NCI-H460 (cell line): Measurements from ENCODE around the gene ALAS2. TPM values are rescaled to one million over a fixed set of nuclear protein-coding genes. Genes with fewer than 3 reads are reported as not detected.
"Not testable (repeated sequence)": the region's sequence is repeated elsewhere in the genome, so short reads cannot be mapped to it uniquely, and the experiment has no call there.

Experiments used
- DNase-seq: peaks from one replicate; pipeline ENCODE4 v3.0.0-alpha.2; 2016; ENCODE audit warnings: low read depth; ENCODE audit errors: extremely low read depth
- total RNA-seq: library from RNA; depleted of rRNA; stranded (reverse); fragments of >200 nt; shearing (Covaris generic); gene quantifications from 2 replicates; pipeline ENCODE4 v1.2.3, GENCODE V29; 2014

ALAS2 gene
- total RNA-seq, 1 experiment from 2014 or later, result not detected

GRCh38 chrX:55006827-55007621 is 23.8 kb downstream of the ALAS2 start:
- no peak for DNase-seq

- no peak for DNase-seq
These were observed 25.5 kb downstream of the ALAS2 start for GRCh38 chrX:55005256-55005655.

- no peak for DNase-seq
These were observed 26.5 kb downstream of the ALAS2 start for GRCh38 chrX:55004231-55004630.

- peak; percentile 90 for DNase-seq
These were observed 30.8 kb downstream of the ALAS2 start, which contains the start of gene APEX2 for GRCh38 chrX:54999717-55000598. TSS of gene APEX2 (plus strand) at chrX:55000363. CDS start at chrX:55000423, 60 bp downstream.

GRCh38 chrX:54995621-54996020 is 35.2 kb downstream of the ALAS2 start:
- DNase-seq, result no peak

- no peak for DNase-seq
These were observed 36.0 kb downstream of the ALAS2 start for GRCh38 chrX:54994668-54995351.

GRCh38 chrX:54994099-54994498 is 36.7 kb downstream of the ALAS2 start, which contains the start of gene PFKFB1:
TSS of gene PFKFB1 (minus strand) at chrX:54994188. CDS start at chrX:54994007, 181 bp downstream.
- DNase-seq, result no peak

GRCh38 chrX:54992911-54993622 is 37.7 kb downstream of the ALAS2 start:
- no peak for DNase-seq

GRCh38 chrX:54991706-54992105 is 39.1 kb downstream of the ALAS2 start:
- no peak for DNase-seq

- DNase-seq, result not testable (repeated sequence)
These were observed 47.5 kb downstream of the ALAS2 start for GRCh38 chrX:54983306-54983705.

GRCh38 chrX:54980334-54980733 is 50.4 kb downstream of the ALAS2 start:
- DNase-seq, result no peak

- no peak for DNase-seq
These were observed 51.3 kb downstream of the ALAS2 start for GRCh38 chrX:54979432-54979831.

GRCh38 chrX:54978448-54978847 is 52.3 kb downstream of the ALAS2 start:
- DNase-seq, result no peak

GRCh38 chrX:54977387-54977786 is 53.4 kb downstream of the ALAS2 start:
- no peak for DNase-seq

GRCh38 chrX:54964766-54965497 is 65.8 kb downstream of the ALAS2 start:
- no peak for DNase-seq

- no peak for DNase-seq
These were observed 69.0 kb downstream of the ALAS2 start for GRCh38 chrX:54961750-54962149.
